Mucosa of descending colon (tissue), 3 donors: Measurements from ENCODE around the gene USP14. TPM values are rescaled to one million over a fixed set of nuclear protein-coding genes. Genes with fewer than 3 reads are reported as not detected.
A peak's percentile ranks its signal among the peaks of the same experiment; 100 is the strongest.

Source experiments
- ATAC-seq: fragments of 200-7000 bp; cut with Tn5 transposase; one replicate; pipeline ENCODE4 v1.9.1; 2020; ENCODE audit warnings: mild to moderate bottlenecking, moderate library complexity
- DNase-seq, 3 donors: peaks; one replicate each; pipeline ENCODE4 v3.0.0-alpha.2; 2020
- H3K36me3 ChIP-seq: fragments of 200-600 bp; one replicate; pipeline ENCODE4 v1.8.0; 2021; ENCODE audit warnings: low read depth, mild to moderate bottlenecking
- H3K4me1 ChIP-seq: fragments of 200-600 bp; one replicate; pipeline ENCODE4 v1.8.0; 2021; ENCODE audit warnings: low read depth, mild to moderate bottlenecking
- H3K4me3 ChIP-seq: fragments of 200-600 bp; one replicate; pipeline ENCODE4 v1.8.0; 2021; ENCODE audit warnings: mild to moderate bottlenecking
- H3K9me3 ChIP-seq: fragments of 200-600 bp; one replicate; pipeline ENCODE4 v1.8.0; 2021; ENCODE audit warnings: mild to moderate bottlenecking
- intact Hi-C, 2 donors: fragments of 100-400 bp; cut with DNase I in 1 of 2; cut with micrococcal nuclease in 1 of 2; formaldehyde crosslinking; loops; one replicate each; pipeline versions ENCODE4 v1.11.0 to v1.11.1; 2022; cut with DNase I, micrococcal nuclease
- total RNA-seq, 3 donors: library from RNA; stranded (reverse); fragmentation: NEBNext Ultra II Directional in 2 of 3; extraction: Animal tissue kit (Norgen Biotek cat#: 25700) in 2 of 3; gene quantifications; one replicate each; pipeline versions ENCODE4 v1.2.1 to v1.2.4, GENCODE V29; 2021 to 2023
- TF ChIP-seq, protein P1 (sequence below): fragments of 200-600 bp; IDR thresholded peaks from one replicate; pipeline ENCODE4 v1.8.0; 2022; ENCODE audit warnings: antibody characterized with exemption, mild to moderate bottlenecking
- donor health status: DM: no; HTN: no; CAD: no; lungs with moderate emphysema.
- donor health status: DM: no; HTN: no; CAD: no.
- donor health status: DM: no; HTN: yes; CAD: no.

The USP14 gene
- total RNA-seq, 3 donors from 2014 or later = 25.5 to 47.6 (median 38.2) TPM

DNA sequence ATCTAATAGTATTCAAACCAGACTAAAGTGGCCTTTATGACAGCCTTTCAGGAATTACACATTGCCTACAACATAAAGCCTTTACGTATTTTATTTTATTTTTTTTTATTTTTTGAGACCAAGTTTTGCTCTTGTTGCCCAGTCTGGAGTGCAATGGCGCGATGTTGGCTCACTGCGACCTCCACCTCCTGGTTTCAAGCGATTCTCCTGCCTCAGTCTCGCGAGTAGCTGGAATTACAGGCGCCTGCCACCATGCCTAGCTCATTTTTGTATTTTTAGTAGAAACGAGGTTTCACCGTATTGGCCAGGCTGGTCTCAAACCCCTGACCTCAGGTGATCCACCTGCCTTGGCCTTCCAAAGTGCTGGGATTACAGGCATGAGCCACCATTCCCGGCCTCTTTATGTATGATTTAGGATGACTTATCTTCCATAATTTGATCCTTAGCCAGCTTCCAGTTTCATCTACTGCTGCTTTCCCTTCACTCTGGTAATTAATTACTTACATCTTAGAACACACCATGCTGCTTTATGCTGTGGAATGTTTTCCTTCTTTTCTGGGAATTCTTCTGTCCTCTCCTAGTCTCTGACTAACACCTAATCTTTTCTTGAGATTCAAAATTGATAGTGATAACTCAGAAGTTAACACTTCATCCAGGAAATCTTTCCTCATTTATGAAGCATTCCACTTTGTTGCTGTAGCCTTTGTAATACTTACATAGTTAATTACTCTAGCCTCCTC, 2.6 kb downstream of the USP14 start:
- intact Hi-C loops = no loop called here
- Histone ChIP-seq H3K4me3 (no peak overlapping the region), H3K4me1 (peaks cover 20% of the 10 kb centered on the region), H3K36me3 (no peaks in the 10 kb centered on the region), H3K9me3 (no peaks in the 10 kb centered on the region)
- DNase-seq (no peak), ATAC-seq (no peak)
- TF ChIP-seq, protein P1, sequence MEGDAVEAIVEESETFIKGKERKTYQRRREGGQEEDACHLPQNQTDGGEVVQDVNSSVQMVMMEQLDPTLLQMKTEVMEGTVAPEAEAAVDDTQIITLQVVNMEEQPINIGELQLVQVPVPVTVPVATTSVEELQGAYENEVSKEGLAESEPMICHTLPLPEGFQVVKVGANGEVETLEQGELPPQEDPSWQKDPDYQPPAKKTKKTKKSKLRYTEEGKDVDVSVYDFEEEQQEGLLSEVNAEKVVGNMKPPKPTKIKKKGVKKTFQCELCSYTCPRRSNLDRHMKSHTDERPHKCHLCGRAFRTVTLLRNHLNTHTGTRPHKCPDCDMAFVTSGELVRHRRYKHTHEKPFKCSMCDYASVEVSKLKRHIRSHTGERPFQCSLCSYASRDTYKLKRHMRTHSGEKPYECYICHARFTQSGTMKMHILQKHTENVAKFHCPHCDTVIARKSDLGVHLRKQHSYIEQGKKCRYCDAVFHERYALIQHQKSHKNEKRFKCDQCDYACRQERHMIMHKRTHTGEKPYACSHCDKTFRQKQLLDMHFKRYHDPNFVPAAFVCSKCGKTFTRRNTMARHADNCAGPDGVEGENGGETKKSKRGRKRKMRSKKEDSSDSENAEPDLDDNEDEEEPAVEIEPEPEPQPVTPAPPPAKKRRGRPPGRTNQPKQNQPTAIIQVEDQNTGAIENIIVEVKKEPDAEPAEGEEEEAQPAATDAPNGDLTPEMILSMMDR = no peak

DNA sequence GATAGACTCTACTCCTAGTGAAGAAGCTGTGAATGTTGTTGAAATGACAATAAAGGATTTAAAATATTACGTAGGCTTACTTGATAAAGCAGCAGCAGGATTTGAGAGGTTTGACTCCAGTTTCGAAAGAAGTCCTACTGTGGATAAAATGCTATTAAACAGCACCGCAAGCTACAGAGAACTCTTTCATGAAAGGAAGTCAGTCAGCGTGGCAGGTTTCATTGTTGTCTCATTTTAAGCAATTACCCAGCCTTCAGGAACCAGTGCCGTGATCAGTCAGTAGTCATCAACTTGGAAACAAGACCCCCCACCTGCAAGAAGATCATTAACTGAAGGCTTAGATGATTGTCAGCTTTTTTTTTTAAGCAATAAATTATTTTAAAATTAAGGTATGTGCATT, 14.0 kb downstream of the USP14 start:
- TF ChIP-seq, protein P1 = no peak
- intact Hi-C loops = no loop called here

DNA sequence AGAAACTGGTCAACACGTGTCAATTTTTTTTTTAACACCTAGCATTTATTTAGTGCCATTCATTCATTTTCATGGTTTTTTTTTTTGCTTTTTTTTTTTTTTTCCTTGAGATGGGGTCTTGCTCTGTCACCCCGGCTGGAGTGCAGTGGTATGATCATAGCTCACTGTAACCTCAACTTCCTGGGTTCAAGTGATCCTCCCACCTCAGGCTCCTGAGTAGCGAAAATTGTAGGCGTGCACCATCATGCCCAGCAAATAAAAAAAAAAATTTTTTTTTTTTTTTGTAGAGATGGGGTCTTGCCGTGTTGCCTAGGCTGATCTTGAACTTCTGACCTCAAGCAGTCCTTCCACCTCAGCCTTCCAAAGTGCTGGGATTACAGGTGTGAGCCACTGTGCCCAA, 21.1 kb downstream of the USP14 start:
- H3K9me3 ChIP-seq = no peaks in the 10 kb centered on the region
- TF ChIP-seq, protein P1 = no peak
- ATAC-seq (no peak), DNase-seq (no peak)
- peaks cover 5% of the 10 kb centered on the region for H3K4me1 ChIP-seq
- intact Hi-C loops = no loop called here
- no peaks in the 10 kb centered on the region for H3K36me3 ChIP-seq
- no peak overlapping the region for H3K4me3 ChIP-seq

More for the DNA sequence above, 14.0 kb downstream of the USP14 start:
- no peak for ATAC-seq
- Histone ChIP-seq H3K36me3 (no peaks in the 10 kb centered on the region), H3K4me3 (no peak overlapping the region), H3K9me3 (no peaks in the 10 kb centered on the region), H3K4me1 (no peaks in the 10 kb centered on the region)
- DNase-seq = no peak

DNA sequence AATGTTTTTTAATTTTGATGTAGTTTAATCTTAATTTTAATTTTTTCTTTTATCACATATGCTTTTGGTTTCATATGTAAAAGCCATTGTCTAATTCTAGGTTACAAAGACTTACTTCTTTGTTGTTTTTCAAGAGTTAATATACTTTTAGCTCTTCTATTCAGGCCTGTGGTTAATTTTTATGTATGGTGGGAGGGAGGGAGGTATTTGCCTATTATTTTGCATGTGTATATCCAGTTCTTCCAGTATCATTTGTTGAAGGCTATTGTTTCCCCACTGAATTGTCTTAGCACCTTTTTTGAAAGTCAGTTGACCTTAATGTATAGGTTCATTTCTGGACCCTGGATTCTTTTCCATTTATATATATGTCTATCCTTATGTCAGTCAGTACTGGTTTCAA, 23.4 kb downstream of the USP14 start:
- intact Hi-C loops = no loop called here
- H3K4me3 ChIP-seq = no peak overlapping the region
- TF ChIP-seq, protein P1 = no peak
- ATAC-seq (no peak), DNase-seq (no peak)
- no peaks in the 10 kb centered on the region for H3K36me3 ChIP-seq
- H3K4me1 ChIP-seq = peaks cover 5% of the 10 kb centered on the region
- H3K9me3 ChIP-seq = no peaks in the 10 kb centered on the region

DNA sequence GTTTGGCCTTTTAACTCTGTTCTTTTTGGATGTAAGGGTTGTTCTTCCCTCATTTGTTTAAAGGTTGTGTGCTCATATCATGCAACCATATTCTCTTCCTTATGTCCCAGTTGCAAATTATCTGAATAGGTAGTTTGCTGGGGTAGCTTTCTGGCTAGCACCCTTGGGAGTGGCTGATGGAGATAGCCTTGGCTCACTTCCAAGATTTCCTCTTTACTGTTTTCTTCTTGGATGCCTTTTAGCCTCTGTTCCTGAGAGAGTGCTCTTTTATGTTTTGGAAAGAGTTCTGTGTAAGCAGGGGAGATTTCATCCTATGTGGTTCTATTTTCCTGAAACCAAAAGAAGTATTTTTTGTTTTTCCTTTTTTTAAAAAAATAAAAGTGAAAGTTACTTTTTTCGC, 25.4 kb downstream of the USP14 start:
- Histone ChIP-seq H3K9me3 (no peaks in the 10 kb centered on the region), H3K4me1 (peaks cover 5% of the 10 kb centered on the region), H3K36me3 (no peaks in the 10 kb centered on the region), H3K4me3 (no peak overlapping the region)
- TF ChIP-seq, protein P1 = no peak
- ATAC-seq (peak; percentile 24), DNase-seq (no peak)
- intact Hi-C loops = no loop called here
